Measurements from ENCODE around the gene G6PC1.
A peak's percentile ranks its signal among the peaks of the same experiment; 100 is the strongest.
"Not testable (repeated sequence)": the region's sequence is repeated elsewhere in the genome, so short reads cannot be mapped to it uniquely, and the experiment has no call there.

The G6PC1 gene

GRCh38 chr17:42920106-42920900 is 19.7 kb downstream of the G6PC1 start:
- H3K4me3 ChIP-seq (replicated peaks; ENCODE audit: low read depth, low read length): no peak overlapping the region

GRCh38 chr17:42920922-42921321 is 20.3 kb downstream of the G6PC1 start:
- TF ChIP-seq CTCF (IDR thresholded peaks at IDR 0.05; ENCODE audit: low read length, missing control alignments): no peak
- H3K4me3 ChIP-seq (replicated peaks; ENCODE audit: low read depth, low read length): no peak overlapping the region
- DNase-seq (ENCODE audit: low read depth): peak; percentile 41

More at GRCh38 chr17:42920106-42920900, 19.7 kb downstream of the G6PC1 start:
- TF ChIP-seq CTCF (IDR thresholded peaks at IDR 0.05; ENCODE audit: low read length, missing control alignments): no peak
- DNase-seq (ENCODE audit: low read depth): no peak

GRCh38 chr17:42922294-42922693 is 21.7 kb downstream of the G6PC1 start:
- peak; percentile 8 for DNase-seq (ENCODE audit: low read depth)
- no peak for TF ChIP-seq CTCF (IDR thresholded peaks at IDR 0.05; ENCODE audit: low read length, missing control alignments)
- no peak overlapping the region for H3K4me3 ChIP-seq (replicated peaks; ENCODE audit: low read depth, low read length)

GRCh38 chr17:42923472-42923871 is 22.9 kb downstream of the G6PC1 start:
- not testable (repeated sequence) for DNase-seq (ENCODE audit: low read depth); H3K4me3 ChIP-seq (replicated peaks; ENCODE audit: low read depth, low read length)

GRCh38 chr17:42924891-42925290 is 24.3 kb downstream of the G6PC1 start:
- DNase-seq (ENCODE audit: low read depth): no peak
- no peak overlapping the region for H3K4me3 ChIP-seq (replicated peaks; ENCODE audit: low read depth, low read length)
- TF ChIP-seq CTCF (IDR thresholded peaks at IDR 0.05; ENCODE audit: low read length, missing control alignments): no peak

- TF ChIP-seq CTCF (IDR thresholded peaks at IDR 0.05; ENCODE audit: low read length, missing control alignments): peak; percentile 62
- peak; percentile 91 for DNase-seq (ENCODE audit: low read depth)
- H3K4me3 ChIP-seq (replicated peaks; ENCODE audit: low read depth, low read length): no peak overlapping the region
These were observed 28.3 kb downstream of the G6PC1 start for GRCh38 chr17:42928714-42929496.

GRCh38 chr17:42929497-42929844 is 28.9 kb downstream of the G6PC1 start:
- no peak for DNase-seq (ENCODE audit: low read depth)
- TF ChIP-seq CTCF (IDR thresholded peaks at IDR 0.05; ENCODE audit: low read length, missing control alignments): no peak
- H3K4me3 ChIP-seq (replicated peaks; ENCODE audit: low read depth, low read length): no peak overlapping the region

All from fibroblast of pulmonary artery (primary cell).